Stimulated activated naive CD4-positive, alpha-beta T cell (primary cell): ENCODE results near the gene RELN.
"Not testable (repeated sequence)": the region's sequence is repeated elsewhere in the genome, so short reads cannot be mapped to it uniquely, and the experiment has no call there.

Experiments
- DNase-seq, 6 experiments: peaks; one replicate each; lab custom pipeline; 2025; lab: John Stamatoyannopoulos, UW

RELN gene

DNA sequence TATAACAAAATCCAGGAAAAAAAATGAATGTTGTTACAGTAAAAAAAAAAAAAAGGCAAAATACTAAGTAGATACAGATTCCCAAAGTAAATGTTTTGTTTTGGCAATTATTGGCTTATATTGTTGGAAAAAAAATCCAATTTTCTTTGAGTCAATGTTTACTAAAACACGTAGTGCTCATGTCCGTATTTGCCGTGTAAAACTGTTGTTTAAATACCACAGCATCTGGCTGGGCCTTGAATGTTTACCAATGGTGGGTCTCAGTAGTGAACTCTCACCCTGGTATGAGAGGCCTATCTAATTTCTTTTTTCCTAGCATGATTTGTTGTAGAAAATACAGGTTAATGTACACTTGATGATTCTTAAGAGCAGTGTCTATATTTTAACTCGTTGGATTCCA lies 502.0 kb downstream of the RELN start:
- DNase-seq, result no peak

DNA sequence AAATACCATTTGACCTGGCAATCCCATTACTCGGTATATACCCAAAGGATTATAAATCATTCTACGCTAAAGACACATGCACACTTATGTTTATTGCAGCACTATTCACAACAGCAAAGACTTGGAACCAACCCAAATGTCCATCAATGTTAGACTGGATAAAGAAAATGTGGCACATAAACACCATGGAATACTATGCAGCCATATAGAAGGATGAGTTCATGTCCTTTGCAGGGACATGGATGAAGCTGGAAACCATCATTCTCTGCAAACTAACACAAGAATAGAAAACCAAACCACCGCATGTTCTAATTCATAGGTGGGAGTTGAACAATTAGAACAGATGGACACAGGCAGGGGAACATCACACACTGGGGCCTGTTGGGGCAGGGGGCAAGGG lies 502.6 kb downstream of the RELN start:
- DNase-seq, result not testable (repeated sequence)

DNA sequence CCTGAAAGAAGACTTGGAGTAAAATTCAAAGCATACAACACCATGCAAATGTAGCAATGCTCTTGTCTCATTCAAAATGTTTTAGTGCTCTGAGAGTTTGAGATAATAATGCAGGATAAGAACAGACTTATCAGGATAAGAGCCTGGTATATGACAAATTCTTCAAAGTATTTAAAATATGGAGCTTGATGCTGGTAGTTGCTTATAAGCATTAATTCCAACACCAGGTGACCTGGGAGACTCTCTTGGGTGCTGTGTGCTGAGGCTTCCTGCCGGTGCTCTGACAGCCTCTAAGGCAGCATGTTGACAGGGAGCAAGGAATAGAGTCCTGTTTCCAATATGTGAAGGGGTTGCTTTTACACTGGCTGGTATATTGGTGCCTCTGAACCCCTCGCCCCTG lies 508.7 kb downstream of the RELN start:
- no peak for DNase-seq

DNA sequence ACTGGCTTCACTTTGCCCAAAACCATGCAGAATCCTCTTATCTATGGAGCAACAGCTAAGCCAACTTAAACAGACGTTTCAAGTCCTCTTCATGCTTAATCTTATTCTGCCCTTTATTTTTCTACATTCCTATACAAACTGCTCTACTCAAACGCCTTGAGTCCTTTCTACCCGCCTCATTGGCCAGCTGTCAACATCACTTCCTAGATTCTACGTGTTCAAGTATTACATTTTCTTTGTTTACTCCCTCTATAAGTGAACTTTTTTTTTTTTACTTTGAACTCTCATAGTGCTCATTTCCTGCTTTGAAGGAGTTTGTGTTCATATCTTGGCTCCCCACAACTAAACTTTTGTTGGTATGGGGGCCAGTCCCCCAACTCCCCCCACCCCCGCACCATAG lies 514.5 kb downstream of the RELN start:
- DNase-seq, result no peak

DNA sequence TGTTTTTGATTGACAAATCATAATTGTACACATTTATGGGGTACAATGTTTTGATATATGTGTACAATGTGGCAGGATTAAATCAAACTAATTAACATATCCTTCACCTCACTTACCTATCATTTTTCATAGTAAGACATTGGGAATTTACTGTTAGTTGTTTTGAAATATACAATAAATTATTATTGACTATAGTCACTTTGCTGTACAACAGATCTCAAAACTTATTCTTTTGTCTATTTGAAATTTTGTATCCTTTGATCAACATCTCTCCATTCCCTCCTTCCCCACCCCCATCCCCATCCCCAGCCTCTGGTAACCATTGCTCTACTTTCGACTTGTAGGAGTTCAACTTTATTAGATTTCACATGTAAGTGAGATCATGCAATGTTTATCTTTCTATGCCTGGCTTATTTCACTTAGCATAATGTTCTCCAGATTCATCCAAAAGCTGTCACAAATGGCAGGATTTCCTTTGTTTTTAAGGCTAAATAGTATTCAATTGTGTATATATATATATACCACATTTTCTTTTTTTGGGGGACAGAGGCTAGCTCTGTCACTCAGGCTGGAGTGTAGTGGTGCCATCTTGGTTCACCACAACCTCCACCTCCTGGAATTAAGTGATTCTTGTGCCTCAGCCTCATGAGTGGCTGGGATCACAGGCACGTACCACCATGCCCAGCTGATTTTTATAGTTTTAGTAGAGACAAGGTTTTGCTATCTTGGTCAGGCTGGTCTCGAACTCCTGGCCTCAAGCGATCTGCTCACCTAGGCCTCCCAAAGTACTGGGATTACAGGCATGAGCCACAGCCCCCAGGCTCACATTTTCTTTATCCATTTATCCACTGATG lies 520.1 kb downstream of the RELN start:
- DNase-seq, result no peak

DNA sequence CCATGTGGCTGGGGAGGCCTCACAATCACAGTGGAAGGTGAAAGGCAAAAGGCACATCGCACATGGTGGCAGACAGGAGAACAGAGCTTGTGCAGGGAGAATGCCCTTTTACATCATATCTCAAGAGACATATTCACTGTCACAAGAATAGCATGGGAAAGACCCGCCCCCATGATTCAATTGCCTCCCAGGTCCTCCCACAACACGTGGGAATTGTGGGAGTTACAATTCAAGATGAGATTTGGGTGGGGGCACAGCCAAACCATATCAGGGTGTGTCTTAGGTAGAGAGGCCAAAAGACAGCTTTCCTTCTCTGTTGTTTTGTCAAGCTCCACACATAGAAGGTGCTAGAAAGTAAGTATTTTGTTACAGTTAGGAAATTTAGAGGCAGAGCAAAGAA lies 522.6 kb downstream of the RELN start:
- DNase-seq, result no peak

DNA sequence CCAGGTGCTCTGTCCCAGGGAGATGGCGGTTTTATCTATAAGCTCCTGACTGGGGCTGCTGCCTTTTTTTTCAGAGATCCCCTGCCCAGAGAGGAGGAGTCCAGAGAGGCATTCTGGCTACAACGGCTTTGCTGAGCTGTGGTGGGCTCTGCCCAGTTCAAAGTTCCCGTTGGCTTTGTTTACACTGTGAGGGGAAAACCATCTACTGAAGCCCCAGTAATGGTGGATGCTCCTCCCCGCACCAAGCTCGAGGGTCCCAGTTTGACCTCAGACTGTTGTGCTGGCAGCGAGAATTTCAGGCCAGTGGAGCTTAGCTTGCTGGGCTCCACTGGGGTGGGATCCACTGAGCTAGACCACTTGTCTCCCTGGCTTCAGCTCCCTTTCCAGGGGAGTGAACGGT lies 527.1 kb downstream of the RELN start:
- DNase-seq, result no peak

DNA sequence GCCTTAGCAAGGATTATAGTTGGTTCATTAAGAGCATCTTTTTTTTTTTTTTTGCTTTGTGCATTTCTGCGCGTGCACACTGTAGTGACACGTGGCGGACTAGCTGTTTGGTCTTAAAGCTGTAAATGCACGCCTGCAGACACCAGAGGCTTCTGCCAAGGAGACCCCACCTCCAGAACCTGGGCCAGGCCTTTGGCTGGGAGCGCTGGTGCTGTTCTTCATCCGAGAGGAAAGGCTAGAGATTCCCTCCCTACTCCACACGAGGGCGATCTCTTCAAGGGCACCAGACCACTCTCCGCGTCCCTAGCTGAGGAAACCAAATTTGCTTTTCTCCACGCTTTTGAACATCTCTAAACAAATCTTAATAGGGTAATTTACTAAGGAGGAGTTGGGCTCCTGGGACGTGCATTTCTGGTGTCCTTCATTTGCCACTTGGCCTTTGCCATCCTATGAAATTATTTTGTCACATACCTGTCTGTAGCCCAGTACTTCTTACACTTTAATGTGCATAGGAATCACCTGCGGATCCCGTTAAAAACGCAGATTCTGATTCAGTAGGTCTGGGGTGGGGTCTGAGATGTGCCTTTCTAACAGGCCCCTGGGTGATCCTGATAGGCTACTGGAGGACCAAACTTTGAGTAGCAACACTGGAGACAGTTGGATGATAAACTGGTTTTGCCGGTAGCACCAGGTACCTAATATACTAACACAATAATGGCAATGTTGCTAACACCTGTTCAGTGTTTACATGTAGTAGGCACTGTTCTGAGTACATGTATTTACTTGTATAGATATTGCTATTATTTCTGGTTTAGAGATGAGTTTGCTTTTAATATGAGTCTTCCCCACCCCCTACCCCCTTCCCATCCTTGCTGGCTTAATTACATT lies 542.1 kb downstream of the RELN start:
- DNase-seq, result peak in 1 of 6 experiments; percentile 10

DNA sequence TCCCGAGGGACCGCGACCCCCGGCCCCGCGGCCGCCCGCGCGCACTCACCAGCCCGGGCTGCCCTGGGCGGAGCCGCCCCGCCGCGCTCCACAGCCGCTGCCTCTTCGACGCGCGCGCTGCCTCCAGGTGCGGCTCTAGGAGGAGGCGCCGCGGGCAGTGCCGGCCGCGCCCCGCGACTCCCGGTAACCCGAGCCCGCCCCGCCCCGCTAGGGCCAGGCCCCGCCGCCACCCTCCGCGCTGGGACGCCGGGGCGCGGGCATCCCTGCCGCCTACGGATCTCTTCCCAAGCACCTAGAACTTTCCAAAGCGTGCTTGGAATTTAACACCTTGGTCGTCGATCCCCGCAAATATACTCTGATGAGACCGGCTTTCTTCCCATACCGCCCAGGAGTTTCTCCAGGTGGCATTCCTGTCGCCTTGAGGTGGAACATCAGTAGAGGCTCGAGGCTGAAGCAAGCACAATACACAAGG lies 543.4 kb downstream of the RELN start, which contains the start of gene SLC26A5:
Gene SLC26A5 (minus strand): TSS at position 159 of the 472 bp plus-strand sequence. CDS start 24,693 bp downstream, outside the sequence.
- peak in 1 of 6 experiments; percentile 9 for DNase-seq

DNA sequence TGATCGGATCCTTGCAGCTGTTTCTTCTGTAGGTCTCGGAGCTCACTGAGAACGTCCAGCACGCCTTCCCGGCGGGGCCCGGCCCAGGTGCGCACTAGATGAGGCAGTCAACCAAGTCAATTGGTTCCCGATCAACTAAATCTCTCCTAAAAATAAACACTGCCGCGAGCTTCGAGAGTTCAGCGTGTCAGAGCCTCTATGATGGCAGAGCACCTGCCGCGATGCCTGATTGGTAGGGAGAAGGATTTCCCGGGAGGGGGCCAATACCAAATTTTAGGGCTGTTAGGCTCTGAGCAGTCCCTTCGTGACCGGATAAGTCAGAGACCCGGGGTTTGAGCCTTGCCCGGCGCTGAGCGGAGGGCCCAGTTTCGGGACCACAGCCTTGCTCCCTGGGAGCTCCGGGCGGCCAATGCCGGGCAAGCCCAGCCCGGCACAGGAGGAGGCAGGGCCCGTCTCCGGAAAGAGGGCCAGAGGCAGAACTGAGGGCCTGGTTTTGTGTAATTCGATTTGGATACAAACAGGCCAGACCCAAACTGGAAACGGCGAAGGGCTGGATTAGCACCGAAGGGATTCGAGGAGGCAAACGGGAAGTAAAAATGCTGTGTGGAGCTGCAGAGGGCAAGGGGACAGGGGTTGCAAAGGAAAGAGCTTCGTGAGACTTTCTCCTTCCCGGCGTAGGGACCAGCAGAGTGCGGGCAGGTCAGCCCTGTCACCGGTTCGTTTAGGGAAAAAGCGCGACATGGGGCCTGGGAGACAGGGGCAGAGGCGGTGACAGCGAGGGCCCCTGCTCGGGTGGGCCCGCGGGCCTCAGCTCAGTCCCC lies 544.0 kb downstream of the RELN start:
- no peak for DNase-seq

DNA sequence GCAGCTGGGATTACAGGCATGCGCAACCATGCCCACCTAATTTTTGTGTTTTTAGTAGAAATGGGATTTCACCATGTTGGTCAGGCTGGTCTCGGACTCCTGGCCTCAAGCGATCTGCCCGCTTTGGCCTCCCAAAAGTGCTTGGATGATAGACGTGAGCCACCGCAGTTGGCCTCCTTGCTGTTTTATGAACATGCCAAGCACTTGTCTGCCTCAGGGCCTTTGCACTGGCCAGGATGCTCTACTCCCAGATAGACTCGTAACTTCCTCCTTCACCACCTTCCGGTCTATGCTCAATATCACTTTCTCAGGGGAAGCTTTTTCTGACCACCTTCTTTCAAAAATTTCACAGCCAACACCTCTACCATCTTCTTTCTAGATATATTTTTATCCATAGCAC lies 549.8 kb downstream of the RELN start:
- DNase-seq, result no peak

DNA sequence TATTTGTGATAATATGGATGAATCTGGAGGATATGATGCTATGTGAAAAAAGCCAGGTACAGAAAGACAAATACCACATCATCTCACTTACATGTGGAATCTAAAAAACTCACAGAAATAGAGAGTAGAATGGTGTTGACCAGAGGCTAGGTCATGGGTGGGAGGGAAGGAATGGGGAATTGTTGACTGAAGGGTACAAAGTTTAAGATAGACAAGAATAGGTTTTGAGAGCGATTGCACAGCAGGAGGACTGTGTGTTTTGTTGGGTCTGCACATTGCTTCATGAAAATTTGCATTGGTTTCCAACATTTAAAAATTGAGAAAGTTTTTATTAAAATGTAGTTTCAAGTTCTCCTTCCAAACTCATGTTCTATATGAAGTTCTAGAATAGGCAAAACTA lies 551.8 kb downstream of the RELN start:
- no peak for DNase-seq

DNA sequence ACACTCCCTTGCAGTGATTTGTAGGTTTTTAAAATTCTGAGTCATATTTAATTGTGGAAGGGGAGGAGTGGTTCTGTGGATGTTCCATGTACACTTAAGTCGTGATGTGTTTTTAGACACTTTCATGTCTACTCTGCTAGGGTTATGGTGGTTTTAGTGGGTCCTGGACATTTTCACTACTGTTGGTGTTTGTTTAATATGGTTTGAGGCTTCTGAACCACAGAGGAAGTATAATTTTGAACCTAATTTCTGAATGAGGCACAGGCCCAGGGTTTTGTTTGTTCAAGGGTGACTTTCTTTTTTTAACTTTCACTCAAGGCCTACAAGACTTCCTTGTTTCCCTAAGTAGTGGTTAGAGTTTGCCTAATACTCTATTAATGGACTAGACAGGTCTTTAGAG lies 556.7 kb downstream of the RELN start:
- no peak for DNase-seq

DNA sequence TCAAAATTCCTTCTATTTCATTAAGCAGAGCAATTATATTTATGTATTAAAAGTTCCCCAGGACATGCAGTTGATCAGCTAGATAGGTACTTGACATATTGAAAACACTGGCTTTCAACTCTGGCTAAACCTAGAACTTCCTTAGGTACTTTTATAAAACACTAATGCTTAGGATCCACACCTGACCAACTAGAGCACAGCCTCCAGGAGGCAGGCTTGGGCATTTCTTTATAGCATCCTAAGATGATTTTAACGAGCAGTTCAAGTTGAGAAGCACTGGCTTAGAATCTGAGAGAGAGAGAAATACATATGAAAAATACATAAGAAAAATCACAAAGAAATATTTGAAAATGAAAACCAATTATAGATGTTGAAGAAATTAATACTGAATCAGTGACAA lies 564.3 kb downstream of the RELN start:
- no peak for DNase-seq

DNA sequence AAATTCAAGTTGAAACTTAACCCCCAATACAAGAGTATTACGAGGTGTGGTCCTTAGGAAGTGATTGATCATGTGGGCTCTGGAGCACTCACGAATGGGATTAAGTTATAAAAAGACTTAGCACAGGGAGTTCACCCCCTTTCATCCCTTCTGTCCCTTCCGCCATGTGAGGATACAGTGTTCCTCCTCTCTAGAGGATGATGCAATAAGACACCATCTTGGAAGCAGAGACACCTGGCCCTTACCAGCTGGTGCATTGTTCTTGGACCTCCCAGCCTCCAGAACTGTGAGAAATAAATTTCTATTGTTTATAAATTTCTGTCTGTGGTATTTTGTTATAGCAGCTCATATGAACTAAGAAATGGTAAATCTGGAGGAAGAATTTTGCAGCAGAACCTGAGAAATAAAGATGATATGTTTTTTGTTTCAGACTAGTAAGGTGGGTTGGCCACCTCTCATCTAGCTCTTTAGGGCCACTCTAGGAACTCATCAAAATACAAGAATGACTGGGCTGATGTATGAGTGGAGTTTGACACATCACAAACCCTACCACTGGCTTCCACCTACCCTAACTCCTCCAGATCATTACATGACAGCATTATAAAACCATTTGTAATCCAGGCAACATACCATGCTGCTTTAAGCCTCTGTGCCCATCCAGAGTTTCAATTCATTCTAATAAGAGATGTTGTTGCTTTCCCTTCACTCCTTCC lies 565.8 kb downstream of the RELN start:
- no peak for DNase-seq
